HL-60 (cell line): ENCODE data around the gene SLC13A2.

Source experiments
- POLR2AphosphoS5 ChIP-seq: IDR thresholded peaks from 2 replicates; pipeline ENCODE4 v1.6.1; 2012; ENCODE audit warnings: low read depth
- TF ChIP-seq, protein P1 (sequence below): IDR thresholded peaks from one replicate; pipeline ENCODE4 v1.5.1; 2011; ENCODE audit warnings: low read length, control low read depth, inconsistent platforms; ENCODE audit not compliant: insufficient read depth

GRCh38 chr17:28443901-28444638 is 29.4 kb upstream of the SLC13A2 start:
- TF ChIP-seq, protein P1, sequence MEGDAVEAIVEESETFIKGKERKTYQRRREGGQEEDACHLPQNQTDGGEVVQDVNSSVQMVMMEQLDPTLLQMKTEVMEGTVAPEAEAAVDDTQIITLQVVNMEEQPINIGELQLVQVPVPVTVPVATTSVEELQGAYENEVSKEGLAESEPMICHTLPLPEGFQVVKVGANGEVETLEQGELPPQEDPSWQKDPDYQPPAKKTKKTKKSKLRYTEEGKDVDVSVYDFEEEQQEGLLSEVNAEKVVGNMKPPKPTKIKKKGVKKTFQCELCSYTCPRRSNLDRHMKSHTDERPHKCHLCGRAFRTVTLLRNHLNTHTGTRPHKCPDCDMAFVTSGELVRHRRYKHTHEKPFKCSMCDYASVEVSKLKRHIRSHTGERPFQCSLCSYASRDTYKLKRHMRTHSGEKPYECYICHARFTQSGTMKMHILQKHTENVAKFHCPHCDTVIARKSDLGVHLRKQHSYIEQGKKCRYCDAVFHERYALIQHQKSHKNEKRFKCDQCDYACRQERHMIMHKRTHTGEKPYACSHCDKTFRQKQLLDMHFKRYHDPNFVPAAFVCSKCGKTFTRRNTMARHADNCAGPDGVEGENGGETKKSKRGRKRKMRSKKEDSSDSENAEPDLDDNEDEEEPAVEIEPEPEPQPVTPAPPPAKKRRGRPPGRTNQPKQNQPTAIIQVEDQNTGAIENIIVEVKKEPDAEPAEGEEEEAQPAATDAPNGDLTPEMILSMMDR: no peak
- no peak for TF ChIP-seq POLR2AphosphoS5
